ENCODE measurements around the gene FCGR2B.
"Not testable (repeated sequence)": the region's sequence is repeated elsewhere in the genome, so short reads cannot be mapped to it uniquely, and the experiment has no call there.

FCGR2B gene

DNA sequence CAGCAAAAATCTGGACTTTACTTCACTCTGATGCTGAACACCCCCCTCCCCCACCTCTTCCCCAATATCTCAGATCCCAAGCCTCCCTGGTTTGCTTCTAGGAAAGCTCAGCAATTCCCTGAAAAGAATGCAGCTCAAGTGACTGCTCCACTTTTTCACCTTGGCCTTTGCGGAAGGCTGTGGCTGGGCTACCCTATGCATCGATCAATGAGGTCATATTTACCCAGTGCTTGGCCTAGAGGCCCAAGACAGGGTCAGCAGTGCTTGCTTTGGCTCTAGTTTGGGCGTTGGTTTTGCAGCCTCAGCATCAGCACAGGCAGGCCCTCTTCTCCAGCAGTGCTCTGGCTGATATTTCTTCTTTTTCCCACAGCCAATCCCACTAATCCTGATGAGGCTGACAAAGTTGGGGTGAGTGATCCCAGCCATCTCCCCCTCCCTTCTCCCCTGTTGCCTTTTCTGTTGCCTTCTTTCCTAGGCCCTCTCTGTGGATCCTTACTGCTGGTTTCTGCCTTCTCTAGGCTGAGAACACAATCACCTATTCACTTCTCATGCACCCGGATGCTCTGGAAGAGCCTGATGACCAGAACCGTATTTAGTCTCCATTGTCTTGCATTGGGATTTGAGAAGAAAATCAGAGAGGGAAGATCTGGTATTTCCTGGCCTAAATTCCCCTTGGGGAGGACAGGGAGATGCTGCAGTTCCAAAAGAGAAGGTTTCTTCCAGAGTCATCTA lies 14.2 kb downstream of the FCGR2B start:
- TF ChIP-seq, protein P1, sequence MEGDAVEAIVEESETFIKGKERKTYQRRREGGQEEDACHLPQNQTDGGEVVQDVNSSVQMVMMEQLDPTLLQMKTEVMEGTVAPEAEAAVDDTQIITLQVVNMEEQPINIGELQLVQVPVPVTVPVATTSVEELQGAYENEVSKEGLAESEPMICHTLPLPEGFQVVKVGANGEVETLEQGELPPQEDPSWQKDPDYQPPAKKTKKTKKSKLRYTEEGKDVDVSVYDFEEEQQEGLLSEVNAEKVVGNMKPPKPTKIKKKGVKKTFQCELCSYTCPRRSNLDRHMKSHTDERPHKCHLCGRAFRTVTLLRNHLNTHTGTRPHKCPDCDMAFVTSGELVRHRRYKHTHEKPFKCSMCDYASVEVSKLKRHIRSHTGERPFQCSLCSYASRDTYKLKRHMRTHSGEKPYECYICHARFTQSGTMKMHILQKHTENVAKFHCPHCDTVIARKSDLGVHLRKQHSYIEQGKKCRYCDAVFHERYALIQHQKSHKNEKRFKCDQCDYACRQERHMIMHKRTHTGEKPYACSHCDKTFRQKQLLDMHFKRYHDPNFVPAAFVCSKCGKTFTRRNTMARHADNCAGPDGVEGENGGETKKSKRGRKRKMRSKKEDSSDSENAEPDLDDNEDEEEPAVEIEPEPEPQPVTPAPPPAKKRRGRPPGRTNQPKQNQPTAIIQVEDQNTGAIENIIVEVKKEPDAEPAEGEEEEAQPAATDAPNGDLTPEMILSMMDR (IDR thresholded peaks at IDR 0.05), result no peak
- TF ChIP-seq ZFX (IDR thresholded peaks at IDR 0.05; ENCODE audit: borderline replicate concordance), result no peak
- H3K27ac ChIP-seq, result no peak overlapping the region

DNA sequence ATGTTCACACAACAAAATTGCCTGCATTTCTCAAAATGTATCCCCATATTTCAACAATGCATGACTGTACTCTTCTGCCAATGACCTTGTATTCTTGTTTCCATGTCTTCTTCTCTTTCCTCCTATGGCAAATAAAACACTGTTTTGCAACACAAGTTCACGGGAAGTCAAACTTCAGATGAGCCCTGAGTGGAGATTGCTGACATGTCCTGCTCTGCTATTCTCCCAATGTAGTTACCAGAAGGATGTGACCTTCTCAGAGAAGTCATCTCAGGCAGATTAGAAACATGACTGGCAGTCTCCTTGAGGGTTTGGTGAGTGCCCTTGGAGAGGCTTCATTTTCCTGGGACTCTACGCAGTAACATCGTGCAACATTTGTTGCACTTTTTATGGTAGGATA lies 15.6 kb downstream of the FCGR2B start:
- TF ChIP-seq, protein P1 (IDR thresholded peaks at IDR 0.05), result no peak
- TF ChIP-seq ZFX (IDR thresholded peaks at IDR 0.05; ENCODE audit: borderline replicate concordance), result no peak
- no peak overlapping the region for H3K27ac ChIP-seq

DNA sequence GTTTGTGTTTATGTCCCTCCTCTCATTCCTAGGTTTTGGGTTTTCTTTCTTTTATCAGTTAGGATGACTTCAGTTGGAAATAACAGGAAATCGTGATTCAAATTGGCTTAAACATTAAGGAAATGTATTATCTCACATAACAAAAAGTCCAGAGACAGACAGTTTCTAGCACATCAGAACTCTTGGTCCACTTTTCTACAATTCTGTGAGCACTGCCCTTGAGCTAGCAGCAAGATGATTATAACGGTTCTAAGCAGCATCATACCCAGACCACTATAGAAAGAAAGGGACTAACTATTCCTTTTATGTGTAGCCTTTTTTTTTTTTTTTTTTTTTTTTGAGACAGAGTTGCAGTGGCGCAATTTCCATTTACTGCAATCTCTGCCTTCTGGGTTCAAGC lies 18.9 kb downstream of the FCGR2B start:
- no peak for TF ChIP-seq ZFX (IDR thresholded peaks at IDR 0.05; ENCODE audit: borderline replicate concordance)
- TF ChIP-seq, protein P1 (IDR thresholded peaks at IDR 0.05), result no peak

DNA sequence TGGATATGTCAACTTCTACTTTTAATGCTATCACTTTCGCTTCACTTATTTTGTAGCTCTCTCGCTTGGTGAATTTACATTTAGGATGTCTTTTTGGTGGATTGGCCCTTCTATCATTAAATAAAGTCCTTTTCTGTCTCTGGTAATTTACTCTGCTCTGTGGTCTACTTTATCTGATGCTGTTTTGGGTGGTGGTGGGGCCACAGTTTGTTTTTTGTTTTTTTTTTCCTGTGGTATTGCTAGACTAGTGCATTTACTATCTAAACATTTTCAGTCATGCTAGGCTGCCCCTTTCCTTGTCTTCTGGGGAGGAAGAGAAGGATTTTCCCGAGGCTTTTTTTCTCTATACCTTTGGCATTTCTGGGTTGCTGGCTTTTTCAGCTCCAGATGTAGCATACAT lies 26.0 kb downstream of the FCGR2B start:
- no peak overlapping the region for H3K27ac ChIP-seq
- TF ChIP-seq, protein P1 (IDR thresholded peaks at IDR 0.05), result no peak
- TF ChIP-seq ZFX (IDR thresholded peaks at IDR 0.05; ENCODE audit: borderline replicate concordance), result no peak

More for the DNA sequence above, 18.9 kb downstream of the FCGR2B start:
- H3K27ac ChIP-seq, result no peak overlapping the region

DNA sequence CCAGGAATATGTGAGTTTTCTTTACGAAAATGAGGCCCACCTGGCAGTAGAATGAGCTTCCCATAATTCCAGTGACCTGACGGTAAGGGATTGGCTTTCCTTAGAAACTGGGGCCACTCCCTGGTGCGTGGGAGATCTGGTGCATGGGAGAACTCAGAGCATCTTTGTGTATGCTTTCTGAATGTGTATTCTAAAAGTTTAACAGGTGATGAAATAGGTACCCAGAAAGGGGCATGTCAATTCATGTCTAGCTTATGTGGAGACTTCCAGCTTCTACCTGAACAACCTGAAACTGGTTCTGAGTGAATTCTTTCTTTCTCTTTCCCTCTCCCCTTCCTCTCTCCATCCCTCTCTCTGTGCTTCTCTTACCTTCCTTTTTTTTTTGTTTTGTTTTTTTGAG lies 28.9 kb downstream of the FCGR2B start:
- no peak for TF ChIP-seq ZFX (IDR thresholded peaks at IDR 0.05; ENCODE audit: borderline replicate concordance)
- no peak overlapping the region for H3K27ac ChIP-seq

DNA sequence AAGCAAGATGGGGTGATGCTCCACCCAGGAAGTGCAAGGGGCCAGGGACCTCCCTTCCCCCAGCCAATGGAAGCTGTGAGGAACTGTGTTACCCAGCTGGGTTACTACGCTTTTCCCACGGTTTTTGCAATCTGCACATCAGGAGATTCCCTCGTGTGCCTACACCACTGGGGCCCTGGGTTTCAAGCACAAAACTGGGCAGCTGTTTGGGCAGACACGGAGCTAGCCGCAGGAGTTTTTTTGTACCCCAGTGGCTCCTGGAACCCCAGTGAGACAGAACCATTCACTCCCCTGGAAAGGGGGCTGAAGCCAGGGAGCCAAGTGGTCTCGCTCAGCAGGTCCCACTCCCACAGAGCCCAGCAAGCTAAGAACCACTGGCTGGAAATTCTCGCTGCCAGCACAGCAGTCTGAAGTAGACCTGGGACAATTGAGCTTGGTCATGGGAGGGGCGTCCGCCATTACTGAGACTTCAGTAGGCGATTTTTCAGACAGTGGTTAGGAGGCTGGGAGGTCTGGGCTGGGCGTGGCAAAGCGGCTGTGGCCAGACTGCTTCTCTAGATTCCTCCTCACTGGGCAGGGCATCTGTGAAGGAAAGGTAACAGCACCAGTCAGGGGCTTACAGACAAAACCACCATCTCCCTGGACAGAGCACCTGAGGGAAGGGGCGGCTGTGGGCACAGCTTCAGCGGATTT lies 30.2 kb downstream of the FCGR2B start:
- not testable (repeated sequence) for H3K27ac ChIP-seq

DNA sequence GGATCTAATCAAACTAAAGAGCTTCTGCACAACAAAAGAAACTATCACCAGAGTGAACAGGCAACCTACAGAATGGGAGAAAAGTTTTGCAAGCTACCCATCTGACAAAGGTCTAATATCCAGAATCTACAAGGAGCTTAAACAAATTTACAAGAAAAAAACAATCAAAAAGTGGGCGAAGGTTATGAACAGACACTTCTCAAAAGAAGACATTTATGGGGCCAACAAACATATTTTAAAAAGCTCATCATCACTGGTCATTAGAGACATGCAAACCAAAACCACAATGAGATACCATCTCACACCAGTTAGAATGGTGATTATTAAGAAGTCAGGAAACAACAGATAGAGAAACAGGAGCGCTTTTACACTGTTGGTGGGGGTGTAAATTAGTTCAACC lies 35.4 kb downstream of the FCGR2B start:
- H3K27ac ChIP-seq, result not testable (repeated sequence)

DNA sequence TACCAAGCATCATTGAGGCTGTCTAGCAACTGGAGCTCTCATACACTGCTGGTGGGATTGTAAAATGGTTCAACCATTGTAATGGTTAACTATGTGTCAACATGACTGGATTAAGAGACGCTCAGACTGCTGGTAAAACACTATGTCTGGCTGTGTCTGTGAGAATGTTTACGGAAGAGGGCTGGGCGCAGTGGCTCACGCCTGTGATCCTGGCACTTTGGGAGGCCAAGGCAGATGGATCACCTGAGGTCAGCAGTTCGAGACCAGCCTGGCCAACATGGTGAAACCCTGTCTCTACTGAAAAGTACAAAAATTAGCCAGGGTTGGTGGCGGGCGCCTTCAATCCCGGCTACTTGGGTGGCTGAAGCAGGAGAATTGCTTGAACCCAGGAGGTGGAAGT lies 39.3 kb downstream of the FCGR2B start:
- TF ChIP-seq, protein P1 (IDR thresholded peaks at IDR 0.05), result no peak
- no peak for TF ChIP-seq ZFX (IDR thresholded peaks at IDR 0.05; ENCODE audit: borderline replicate concordance)
- H3K27ac ChIP-seq, result no peak overlapping the region

DNA sequence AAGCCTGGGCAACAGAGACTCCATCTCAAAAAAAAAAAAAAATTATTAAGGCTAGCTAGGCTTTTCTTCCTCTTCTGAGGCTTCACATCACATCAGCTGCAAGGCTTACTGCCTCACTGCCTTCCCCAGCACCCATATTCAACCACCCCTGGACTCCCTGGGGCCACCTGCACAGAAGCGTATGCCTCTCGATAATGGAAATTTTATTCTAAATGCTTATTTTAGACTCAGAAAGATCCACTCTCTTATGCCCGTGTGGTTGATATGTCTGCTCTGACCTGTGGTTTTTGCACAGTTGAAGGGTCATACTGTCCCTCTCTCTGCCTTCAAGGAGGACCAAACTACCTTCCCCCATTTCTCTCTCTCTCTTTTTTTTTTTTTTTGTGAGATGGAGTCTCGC lies 42.6 kb downstream of the FCGR2B start:
- TF ChIP-seq, protein P1 (IDR thresholded peaks at IDR 0.05), result no peak
- TF ChIP-seq ZFX (IDR thresholded peaks at IDR 0.05; ENCODE audit: borderline replicate concordance), result no peak
- H3K27ac ChIP-seq, result no peak overlapping the region
